CD14-positive monocyte (primary cell): ENCODE data around the gene ACACB. TPM values are rescaled to one million over a fixed set of nuclear protein-coding genes. Genes with fewer than 3 reads are reported as not detected.

Experiments
- DNase-seq, 3 donors: peaks; one replicate each; pipeline ENCODE4 v3.0.0-alpha.2; 2011 to 2022
- H2AFZ ChIP-seq: 2 replicates; pipeline ENCODE4 v1.6.0; 2012; ENCODE audit warnings: mild to moderate bottlenecking, low read depth, low read length, inconsistent platforms; ENCODE audit not compliant: insufficient read depth, poor library complexity, severe bottlenecking
- H3K27ac ChIP-seq, 2 donors: 1 replicate in 1 of 2; 2 replicates in 1 of 2; pipeline ENCODE4 v1.5.1; 2012 to 2013; ENCODE audit warnings: low read length in 2 of 2, control low read depth in 1 of 2, inconsistent platforms in 1 of 2, low read depth in 1 of 2, mild to moderate bottlenecking in 1 of 2
- H3K27me3 ChIP-seq, 2 donors: one replicate each; pipeline versions ENCODE4 v1.6.0 to v1.6.1; 2011 to 2013; ENCODE audit warnings: low read length in 2 of 2; ENCODE audit not compliant: control insufficient read depth in 2 of 2, insufficient read depth in 2 of 2
- H3K36me3 ChIP-seq, 2 donors: replicated peaks in 1 of 2; 1 replicate in 1 of 2; 2 replicates in 1 of 2; pipeline versions ENCODE4 v1.5.1 to v1.6.1; 2012 to 2013; ENCODE audit warnings: low read length in 2 of 2, control low read depth in 1 of 2, inconsistent platforms in 1 of 2, mild to moderate bottlenecking in 1 of 2; ENCODE audit not compliant: insufficient read depth in 2 of 2, control insufficient read depth in 1 of 2
- H3K4me1 ChIP-seq, 2 donors: 1 replicate in 1 of 2; 2 replicates in 1 of 2; pipeline versions ENCODE4 v1.5.1 to v1.6.1; 2012 to 2013; ENCODE audit warnings: low read length in 2 of 2, control low read depth in 1 of 2, inconsistent platforms in 1 of 2, mild to moderate bottlenecking in 1 of 2, moderate library complexity in 1 of 2; ENCODE audit not compliant: insufficient read depth in 2 of 2, control insufficient read depth in 1 of 2
- H3K4me2 ChIP-seq: replicated peaks from 2 replicates; pipeline ENCODE3; 2012; ENCODE audit warnings: low read length, moderate library complexity, mild to moderate bottlenecking; ENCODE audit not compliant: poor library complexity, severe bottlenecking; ENCODE audit errors: extremely low read depth
- H3K4me3 ChIP-seq, 3 experiments: fragments of 200-600 bp in 1 of 3; sonication (generic) in 1 of 3; replicated peaks in 1 of 3; 1 replicate in 2 of 3; 2 replicates in 1 of 3; pipeline ENCODE4 v1.5.1; 2011 to 2013; ENCODE audit warnings: low read length in 3 of 3, mild to moderate bottlenecking in 3 of 3, control low read depth in 2 of 3, low read depth in 2 of 3, inconsistent platforms in 1 of 3, moderate library complexity in 1 of 3
- H3K79me2 ChIP-seq: 2 replicates; pipeline ENCODE4 v1.6.0; 2012; ENCODE audit warnings: mild to moderate bottlenecking, control low read depth, inconsistent platforms, low read length, moderate library complexity; ENCODE audit not compliant: insufficient read depth
- H3K9ac ChIP-seq: 2 replicates; pipeline ENCODE4 v1.6.0; 2017; ENCODE audit warnings: low read length, mild to moderate bottlenecking; ENCODE audit not compliant: insufficient read depth, poor library complexity, severe bottlenecking
- H3K9me3 ChIP-seq, 2 donors: replicated peaks in 1 of 2; 1 replicate in 1 of 2; 2 replicates in 1 of 2; pipeline versions ENCODE4 v1.5.1 to v1.6.1; 2012 to 2013; ENCODE audit warnings: low read length in 2 of 2, control low read depth in 1 of 2; ENCODE audit not compliant: control insufficient read depth in 1 of 2, insufficient read depth in 1 of 2
- H4K20me1 ChIP-seq: 2 replicates; pipeline ENCODE4 v1.6.0; 2012; ENCODE audit warnings: mild to moderate bottlenecking, low read length, control low read depth, moderate library complexity; ENCODE audit not compliant: insufficient read depth
- H3K27ac Mint-ChIP-seq, 7 donors: one replicate each; pipeline ENCODE4 v1.8.0; 2020; ENCODE audit warnings: mild to moderate bottlenecking in 7 of 7, mixed read lengths in 7 of 7, moderate library complexity in 6 of 7, inconsistent platforms in 2 of 7
- H3K27me3 Mint-ChIP-seq, 3 donors: one replicate each; pipeline ENCODE4 v1.8.0; 2021 to 2022; ENCODE audit warnings: low read depth in 3 of 3, mild to moderate bottlenecking in 3 of 3, mixed read lengths in 3 of 3, moderate library complexity in 3 of 3, inconsistent platforms in 1 of 3
- H3K36me3 Mint-ChIP-seq, 2 donors: one replicate each; pipeline ENCODE4 v1.8.0; 2020; ENCODE audit warnings: mixed read lengths in 2 of 2, inconsistent platforms in 1 of 2, mild to moderate bottlenecking in 1 of 2
- H3K4me1 Mint-ChIP-seq: one replicate; pipeline ENCODE4 v1.8.0; 2020; ENCODE audit warnings: mild to moderate bottlenecking, mixed read lengths
- H3K4me3 Mint-ChIP-seq, 2 donors: one replicate each; pipeline ENCODE4 v1.8.0; 2020; ENCODE audit warnings: mild to moderate bottlenecking in 2 of 2, mixed read lengths in 2 of 2, moderate library complexity in 1 of 2
- H3K9me3 Mint-ChIP-seq, 7 donors: one replicate each; pipeline ENCODE4 v1.8.0; 2020 to 2022; ENCODE audit warnings: mixed read lengths in 7 of 7, mild to moderate bottlenecking in 6 of 7, moderate library complexity in 6 of 7, inconsistent platforms in 2 of 7
- WGBS: methylation state at CpG from one replicate; pipeline ENCODE4 v1.1.5; 2013; ENCODE audit warnings: missing lambda C conversion rate; ENCODE audit not compliant: insufficient coverage; 5-methylcytosine and 5-hydroxymethylcytosine counted together
- intact Hi-C, 2 donors: fragments of 100-400 bp; cut with micrococcal nuclease; formaldehyde crosslinking; loops; one replicate each; pipeline versions ENCODE4 v1.15.0 to v1.15.1; 2023
- polyA plus RNA-seq, 3 donors: library from polyadenylated mRNA; depleted of rRNA in 1 of 3; unstranded in 2 of 3; stranded (reverse) in 1 of 3; fragments of 300-500 nt in 2 of 3; fragments of >200 nt in 1 of 3; fragmentation: Illumina TruSeq in 2 of 3; gene quantifications; 1 replicate in 2 of 3; 2 replicates in 1 of 3; pipeline ENCODE4 v1.2.3, GENCODE V29; 2012 to 2021
- TF ChIP-seq, protein P1 (sequence below): fragments of 200-600 bp; IDR thresholded peaks from one replicate; pipeline ENCODE4 v1.8.0; 2022; ENCODE audit warnings: antibody characterized with exemption, mild to moderate bottlenecking

Gene ACACB
- polyA plus RNA-seq, 3 donors = 0.14 to 5.0 (median 1.9) TPM

DNA sequence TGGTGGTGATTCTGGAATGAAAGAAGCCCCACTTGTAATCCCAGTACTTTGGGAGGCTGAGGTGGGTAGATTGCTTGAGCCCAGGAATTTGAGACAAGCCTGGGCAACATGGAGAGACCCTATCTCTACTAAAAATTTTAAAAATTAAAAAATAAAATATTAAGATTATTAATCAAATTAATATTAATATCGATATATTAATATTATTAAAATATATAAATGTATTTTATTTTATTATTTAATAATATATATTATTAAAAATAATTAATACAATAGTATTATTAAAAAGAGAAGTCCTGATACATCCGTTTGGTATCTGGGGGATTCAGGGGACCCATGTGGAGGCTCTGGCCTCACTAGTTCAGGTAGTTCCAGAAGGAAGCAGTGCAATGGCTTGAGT, 124.0 kb downstream of the ACACB start:
- no peaks in the 10 kb centered on the region for H3K9me3 Mint-ChIP-seq
- no peaks in the 10 kb centered on the region for H3K4me1 ChIP-seq
- no peak overlapping the region for H2AFZ ChIP-seq
- no peak overlapping the region for H3K9ac ChIP-seq
- H3K4me1 Mint-ChIP-seq = peaks cover 5% of the 10 kb centered on the region
- intact Hi-C loops = no loop called here
- H3K9me3 ChIP-seq = no peaks in the 10 kb centered on the region
- no peak overlapping the region for H3K4me2 ChIP-seq
- H3K4me3 ChIP-seq = no peak overlapping the region
- H3K4me3 Mint-ChIP-seq = no peak overlapping the region
- TF ChIP-seq, protein P1, sequence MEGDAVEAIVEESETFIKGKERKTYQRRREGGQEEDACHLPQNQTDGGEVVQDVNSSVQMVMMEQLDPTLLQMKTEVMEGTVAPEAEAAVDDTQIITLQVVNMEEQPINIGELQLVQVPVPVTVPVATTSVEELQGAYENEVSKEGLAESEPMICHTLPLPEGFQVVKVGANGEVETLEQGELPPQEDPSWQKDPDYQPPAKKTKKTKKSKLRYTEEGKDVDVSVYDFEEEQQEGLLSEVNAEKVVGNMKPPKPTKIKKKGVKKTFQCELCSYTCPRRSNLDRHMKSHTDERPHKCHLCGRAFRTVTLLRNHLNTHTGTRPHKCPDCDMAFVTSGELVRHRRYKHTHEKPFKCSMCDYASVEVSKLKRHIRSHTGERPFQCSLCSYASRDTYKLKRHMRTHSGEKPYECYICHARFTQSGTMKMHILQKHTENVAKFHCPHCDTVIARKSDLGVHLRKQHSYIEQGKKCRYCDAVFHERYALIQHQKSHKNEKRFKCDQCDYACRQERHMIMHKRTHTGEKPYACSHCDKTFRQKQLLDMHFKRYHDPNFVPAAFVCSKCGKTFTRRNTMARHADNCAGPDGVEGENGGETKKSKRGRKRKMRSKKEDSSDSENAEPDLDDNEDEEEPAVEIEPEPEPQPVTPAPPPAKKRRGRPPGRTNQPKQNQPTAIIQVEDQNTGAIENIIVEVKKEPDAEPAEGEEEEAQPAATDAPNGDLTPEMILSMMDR = no peak
- DNase-seq = no peak
- no peak overlapping the region for H3K27ac Mint-ChIP-seq
- H3K36me3 ChIP-seq = peaks cover 16 to 18% of the 10 kb centered on the region in 2 donors
- H3K36me3 Mint-ChIP-seq = peaks cover 41 to 55% of the 10 kb centered on the region in 2 donors
- H3K27ac ChIP-seq = no peak overlapping the region
- H3K27me3 Mint-ChIP-seq = peaks cover 0 to 1% (median 0%) of the 10 kb centered on the region in 3 donors
- no peaks in the 10 kb centered on the region for H4K20me1 ChIP-seq
- no peaks in the 10 kb centered on the region for H3K79me2 ChIP-seq
- H3K27me3 ChIP-seq = no peaks in the 10 kb centered on the region
- WGBS = no CpG with 5 or more reads among the region's 2 CpGs

DNA sequence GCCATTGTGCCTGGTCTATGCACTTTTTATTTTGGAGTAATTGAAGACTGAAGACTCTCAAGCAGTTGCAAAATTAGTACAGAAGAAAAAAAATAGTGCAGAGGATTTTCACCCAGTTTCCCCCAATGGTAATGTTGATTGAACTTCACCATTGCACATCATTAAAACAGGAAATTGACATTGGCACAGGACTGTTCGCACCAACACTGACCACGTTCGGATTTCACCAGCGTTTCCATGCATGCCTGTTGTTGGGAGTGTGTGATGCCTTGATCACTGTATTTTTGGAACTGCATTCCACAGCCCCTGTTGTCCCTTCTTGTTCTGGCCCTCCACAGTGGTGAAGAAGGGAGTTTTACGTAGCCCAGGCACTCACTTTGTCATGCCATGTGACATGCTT, 125.5 kb downstream of the ACACB start:
- intact Hi-C loops = no loop called here
- TF ChIP-seq, protein P1 = no peak
- no peaks in the 10 kb centered on the region for H3K9me3 Mint-ChIP-seq
- no peak overlapping the region for H3K9ac ChIP-seq
- H3K4me1 Mint-ChIP-seq = peaks cover 5% of the 10 kb centered on the region
- WGBS = no CpG with 5 or more reads among the region's 5 CpGs
- H3K27me3 Mint-ChIP-seq = peaks cover 0 to 1% (median 0%) of the 10 kb centered on the region in 3 donors
- no peaks in the 10 kb centered on the region for H4K20me1 ChIP-seq
- H3K27ac ChIP-seq = no peak overlapping the region
- peaks cover 45 to 56% of the 10 kb centered on the region in 2 donors for H3K36me3 Mint-ChIP-seq
- H3K4me3 ChIP-seq = no peak overlapping the region
- no peak overlapping the region for H3K4me2 ChIP-seq
- no peak overlapping the region for H3K27ac Mint-ChIP-seq
- H3K9me3 ChIP-seq = no peaks in the 10 kb centered on the region
- H3K27me3 ChIP-seq = no peaks in the 10 kb centered on the region
- H3K4me1 ChIP-seq = no peaks in the 10 kb centered on the region
- peaks cover 15 to 20% of the 10 kb centered on the region in 2 donors for H3K36me3 ChIP-seq
- no peak overlapping the region for H3K4me3 Mint-ChIP-seq
- H3K79me2 ChIP-seq = no peaks in the 10 kb centered on the region
- DNase-seq = no peak
- H2AFZ ChIP-seq = no peak overlapping the region
